MCF 10A (cell line): ENCODE results near the gene GGT6. TPM values are rescaled to one million over a fixed set of nuclear protein-coding genes. Genes with fewer than 3 reads are reported as not detected.

Experiments
- BruUV-seq: library from RNA; stranded (reverse); fragments of 400-500 nt; replicated peaks from 2 replicates; lab custom pipeline; 2021; lab: Mats Ljungman, UMichigan
- CTCF ChIA-PET: fragments of 300-600 bp; sonication (Branson Sonifier 250); formaldehyde crosslinking; extraction: SDS; loops from one replicate; lab custom pipeline; 2021; ENCODE audit warnings: antibody characterized with exemption, inconsistent platforms; lab: Yijun Ruan, JAX
- POLR2A ChIA-PET: fragments of 300-600, 350-650 bp; sonication (Branson Sonifier 250); formaldehyde crosslinking; extraction: SDS; loops from one replicate; lab custom pipeline; 2020; ENCODE audit warnings: antibody characterized with exemption, inconsistent platforms; lab: Yijun Ruan, JAX
- DNase-seq: peaks from one replicate; pipeline ENCODE4 v3.0.0-alpha.2; 2018; ENCODE audit not compliant: unreplicated experiment
- H3K27ac Mint-ChIP-seq: one replicate; pipeline ENCODE4 v1.8.0; 2022; ENCODE audit warnings: mild to moderate bottlenecking, low read depth, mixed read lengths; ENCODE audit not compliant: unreplicated experiment
- H3K27me3 Mint-ChIP-seq: one replicate; pipeline ENCODE4 v1.8.0; 2022; ENCODE audit warnings: mixed read lengths; ENCODE audit not compliant: insufficient read depth, unreplicated experiment
- H3K36me3 Mint-ChIP-seq: one replicate; pipeline ENCODE4 v1.8.0; 2022; ENCODE audit warnings: mild to moderate bottlenecking, moderate library complexity, mixed read lengths; ENCODE audit not compliant: insufficient read depth, unreplicated experiment
- H3K4me1 Mint-ChIP-seq: one replicate; pipeline ENCODE4 v1.8.0; 2022; ENCODE audit warnings: mixed read lengths; ENCODE audit not compliant: insufficient read depth, unreplicated experiment
- H3K4me3 Mint-ChIP-seq: one replicate; pipeline ENCODE4 v1.8.0; 2022; ENCODE audit warnings: mild to moderate bottlenecking, moderate library complexity, mixed read lengths; ENCODE audit not compliant: unreplicated experiment
- H3K9me3 Mint-ChIP-seq: one replicate; pipeline ENCODE4 v1.8.0; 2022; ENCODE audit warnings: mixed read lengths; ENCODE audit not compliant: unreplicated experiment
- intact Hi-C: fragments of 100-400 bp; cut with micrococcal nuclease; formaldehyde crosslinking; loops from 2 replicates; pipeline ENCODE4 v1.14.1; 2022
- total RNA-seq: library from RNA; stranded (reverse); gene quantifications from 2 replicates; pipeline ENCODE4 v1.2.3, GENCODE V29; 2022
- TF ChIP-seq, protein P1 (sequence below): fragments of 200-600 bp; IDR thresholded peaks from one replicate; pipeline ENCODE4 v1.8.0; 2022; ENCODE audit warnings: antibody characterized with exemption, mild to moderate bottlenecking; ENCODE audit not compliant: unreplicated experiment

The GGT6 gene
- total RNA-seq, 1 experiment from 2014 or later: not detected

DNA sequence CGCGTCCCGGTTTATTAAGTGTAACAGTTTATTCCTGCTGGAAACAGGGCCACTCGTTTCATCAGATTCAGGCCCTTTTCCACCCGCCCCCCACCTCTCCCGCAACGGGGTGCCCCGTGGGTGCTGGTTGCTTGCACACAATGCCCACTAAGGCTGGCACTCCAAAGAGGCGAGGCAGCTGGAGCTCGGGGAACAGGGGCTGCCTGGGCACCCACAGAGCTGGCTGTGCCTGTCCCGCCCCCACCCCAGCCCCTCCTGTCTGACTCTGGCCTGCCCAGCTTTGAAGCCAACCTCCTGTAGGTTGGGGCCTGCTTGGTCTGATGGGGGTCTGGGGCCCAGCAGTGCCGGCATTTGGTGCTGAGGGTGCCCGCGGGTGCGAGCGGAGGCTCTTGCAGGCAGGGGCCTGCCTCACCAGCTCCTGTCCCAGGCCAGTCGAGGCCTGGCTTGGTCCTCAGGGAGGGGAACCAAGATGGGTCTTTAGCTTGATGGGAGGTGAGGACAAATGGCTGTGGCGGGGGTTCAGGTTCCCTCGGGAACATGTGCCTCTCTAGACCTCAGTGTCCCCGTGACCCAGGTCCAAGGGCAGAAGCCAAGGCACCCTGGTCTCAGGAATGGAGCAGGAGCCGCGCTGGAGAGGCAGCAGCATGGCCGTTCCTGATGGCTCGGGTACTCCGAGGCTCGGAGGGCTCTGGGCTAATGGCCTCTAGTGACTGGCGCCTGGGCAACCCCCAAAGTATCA, 25.3 kb downstream of the GGT6 start:
- no TSS peak for BruUV-seq
- H3K36me3 Mint-ChIP-seq: peaks cover 49% of the 10 kb centered on the region
- no peak overlapping the region for H3K27ac Mint-ChIP-seq
- H3K9me3 Mint-ChIP-seq: no peaks in the 10 kb centered on the region
- no peak for DNase-seq
- H3K4me3 Mint-ChIP-seq: no peak overlapping the region
- ChIA-PET POLR2A (interaction anchor here (0.6 to 1.1 kb wide), 3 partner anchors 19 to 349 kb away, joined by 3 to 4 read pairs (median 3); no protein-coding TSS in a partner anchor), CTCF (no interaction called here)
- peaks cover 5% of the 10 kb centered on the region for H3K4me1 Mint-ChIP-seq
- TF ChIP-seq, protein P1, sequence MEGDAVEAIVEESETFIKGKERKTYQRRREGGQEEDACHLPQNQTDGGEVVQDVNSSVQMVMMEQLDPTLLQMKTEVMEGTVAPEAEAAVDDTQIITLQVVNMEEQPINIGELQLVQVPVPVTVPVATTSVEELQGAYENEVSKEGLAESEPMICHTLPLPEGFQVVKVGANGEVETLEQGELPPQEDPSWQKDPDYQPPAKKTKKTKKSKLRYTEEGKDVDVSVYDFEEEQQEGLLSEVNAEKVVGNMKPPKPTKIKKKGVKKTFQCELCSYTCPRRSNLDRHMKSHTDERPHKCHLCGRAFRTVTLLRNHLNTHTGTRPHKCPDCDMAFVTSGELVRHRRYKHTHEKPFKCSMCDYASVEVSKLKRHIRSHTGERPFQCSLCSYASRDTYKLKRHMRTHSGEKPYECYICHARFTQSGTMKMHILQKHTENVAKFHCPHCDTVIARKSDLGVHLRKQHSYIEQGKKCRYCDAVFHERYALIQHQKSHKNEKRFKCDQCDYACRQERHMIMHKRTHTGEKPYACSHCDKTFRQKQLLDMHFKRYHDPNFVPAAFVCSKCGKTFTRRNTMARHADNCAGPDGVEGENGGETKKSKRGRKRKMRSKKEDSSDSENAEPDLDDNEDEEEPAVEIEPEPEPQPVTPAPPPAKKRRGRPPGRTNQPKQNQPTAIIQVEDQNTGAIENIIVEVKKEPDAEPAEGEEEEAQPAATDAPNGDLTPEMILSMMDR: no peak
- H3K27me3 Mint-ChIP-seq: peaks cover 18% of the 10 kb centered on the region
- intact Hi-C loops: no loop called here

DNA sequence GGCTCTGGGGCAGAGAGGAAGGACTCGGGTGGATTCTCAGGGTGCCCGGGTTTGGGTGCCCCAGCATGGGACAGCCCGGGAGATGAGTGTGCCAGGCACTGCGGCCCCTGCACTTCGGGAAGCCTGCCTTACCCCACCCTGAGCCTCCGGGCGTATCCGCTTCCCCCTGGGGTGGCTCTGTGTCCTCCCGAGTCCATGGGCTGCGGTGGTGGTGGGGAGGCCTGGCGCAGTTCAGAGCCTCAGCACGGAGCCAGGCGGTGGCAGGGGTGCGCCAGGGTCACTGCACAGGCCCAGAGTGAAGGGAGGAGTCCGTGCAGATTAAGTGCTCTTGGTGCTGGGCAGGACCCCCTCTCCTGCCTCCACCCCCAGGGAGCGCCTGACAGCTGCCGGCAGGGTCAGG, 25.9 kb downstream of the GGT6 start:
- no peak overlapping the region for H3K27ac Mint-ChIP-seq
- DNase-seq: no peak
- H3K36me3 Mint-ChIP-seq: peaks cover 48% of the 10 kb centered on the region
- intact Hi-C loops: no loop called here
- no TSS peak for BruUV-seq
- ChIA-PET POLR2A (interaction anchor here (0.6 to 1.1 kb wide), 2 partner anchors 136 to 348 kb away, joined by 3 to 4 read pairs; no protein-coding TSS in a partner anchor), CTCF (no interaction called here)
- peaks cover 23% of the 10 kb centered on the region for H3K27me3 Mint-ChIP-seq
- H3K9me3 Mint-ChIP-seq: no peaks in the 10 kb centered on the region
- no peak overlapping the region for H3K4me3 Mint-ChIP-seq
- TF ChIP-seq, protein P1: no peak
- peaks cover 5% of the 10 kb centered on the region for H3K4me1 Mint-ChIP-seq

DNA sequence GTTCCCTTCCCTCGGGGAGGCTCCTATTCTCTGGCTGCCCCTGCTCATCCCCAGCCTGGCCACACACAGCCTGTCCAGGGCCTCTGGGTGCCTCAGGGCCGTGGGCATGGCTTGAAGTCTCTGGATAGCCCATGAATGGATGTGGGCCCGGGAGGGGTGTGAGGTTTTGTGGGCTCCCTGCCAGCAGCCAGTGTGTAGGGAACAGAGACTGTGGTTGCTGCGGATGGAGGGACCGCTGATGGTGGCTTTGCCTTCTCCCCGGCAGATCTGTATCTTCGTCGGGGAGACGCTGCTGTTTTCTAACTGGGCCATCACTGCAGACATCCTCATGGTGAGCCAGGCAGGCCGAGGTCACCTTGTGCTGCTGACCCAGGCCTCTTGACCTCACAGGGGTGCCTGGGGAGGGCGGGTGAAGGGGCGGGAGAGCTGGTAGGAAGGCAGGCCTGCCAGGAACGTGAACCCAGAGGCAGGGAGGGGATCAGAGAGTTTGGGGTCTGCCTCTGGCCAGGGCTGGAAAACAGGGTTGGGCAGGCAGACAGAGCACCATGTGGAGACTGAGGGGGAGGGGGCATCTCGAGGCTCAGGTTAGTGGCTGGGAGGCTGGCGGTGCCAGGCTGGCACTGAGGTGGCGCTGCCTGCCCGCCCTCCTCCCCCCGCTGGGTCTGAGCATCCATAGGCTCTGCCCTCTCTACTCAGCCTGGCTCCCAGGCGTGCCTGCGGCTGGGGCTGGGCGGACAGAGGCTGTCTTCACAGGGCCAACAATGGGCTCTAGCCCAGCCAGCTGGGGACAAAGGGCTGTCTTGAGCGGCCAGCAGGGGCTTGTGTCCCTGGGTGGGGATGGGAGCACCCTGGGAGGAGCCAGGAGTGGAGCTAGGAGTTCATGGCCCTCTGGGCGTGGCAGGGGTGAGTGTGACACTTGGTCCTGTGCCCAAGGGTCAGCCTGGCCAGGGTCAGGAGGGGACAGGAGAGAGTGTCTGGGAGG, 26.6 kb downstream of the GGT6 start:
- H3K4me1 Mint-ChIP-seq: peaks cover 5% of the 10 kb centered on the region
- BruUV-seq: no TSS peak
- ChIA-PET POLR2A (interaction anchor here (0.6 kb wide), 1 partner anchor 348 kb away, joined by 3 read pairs; no protein-coding TSS in a partner anchor), CTCF (no interaction called here)
- DNase-seq: peak; percentile 27
- peaks cover 42% of the 10 kb centered on the region for H3K36me3 Mint-ChIP-seq
- TF ChIP-seq, protein P1: no peak
- H3K9me3 Mint-ChIP-seq: no peaks in the 10 kb centered on the region
- H3K27ac Mint-ChIP-seq: no peak overlapping the region
- H3K27me3 Mint-ChIP-seq: peaks cover 28% of the 10 kb centered on the region
- intact Hi-C loops: no loop called here
- H3K4me3 Mint-ChIP-seq: no peak overlapping the region
